Measurements from ENCODE around the gene ACSM6.

DNA sequence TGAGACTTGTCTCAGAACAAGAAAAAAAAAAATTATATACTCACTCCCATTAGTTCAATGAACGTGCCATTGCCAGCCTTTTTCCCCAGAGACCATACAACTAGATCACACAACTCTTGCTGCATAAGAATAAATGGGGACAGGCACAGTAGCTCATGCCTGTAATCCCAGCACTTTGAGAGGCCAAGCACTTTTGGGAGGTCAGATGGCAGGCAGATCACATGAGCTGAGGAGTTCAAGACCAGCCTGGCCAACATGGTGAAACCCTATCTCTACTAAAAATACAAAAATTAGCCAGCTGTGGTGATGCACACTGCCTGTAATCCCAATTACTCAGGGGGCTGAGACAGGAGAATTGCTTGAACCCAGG, 83.1 kb downstream of the ACSM6 start:
- TF ChIP-seq POLR2AphosphoS5 (IDR thresholded peaks at IDR 0.05): no peak
- TF ChIP-seq, protein P1, sequence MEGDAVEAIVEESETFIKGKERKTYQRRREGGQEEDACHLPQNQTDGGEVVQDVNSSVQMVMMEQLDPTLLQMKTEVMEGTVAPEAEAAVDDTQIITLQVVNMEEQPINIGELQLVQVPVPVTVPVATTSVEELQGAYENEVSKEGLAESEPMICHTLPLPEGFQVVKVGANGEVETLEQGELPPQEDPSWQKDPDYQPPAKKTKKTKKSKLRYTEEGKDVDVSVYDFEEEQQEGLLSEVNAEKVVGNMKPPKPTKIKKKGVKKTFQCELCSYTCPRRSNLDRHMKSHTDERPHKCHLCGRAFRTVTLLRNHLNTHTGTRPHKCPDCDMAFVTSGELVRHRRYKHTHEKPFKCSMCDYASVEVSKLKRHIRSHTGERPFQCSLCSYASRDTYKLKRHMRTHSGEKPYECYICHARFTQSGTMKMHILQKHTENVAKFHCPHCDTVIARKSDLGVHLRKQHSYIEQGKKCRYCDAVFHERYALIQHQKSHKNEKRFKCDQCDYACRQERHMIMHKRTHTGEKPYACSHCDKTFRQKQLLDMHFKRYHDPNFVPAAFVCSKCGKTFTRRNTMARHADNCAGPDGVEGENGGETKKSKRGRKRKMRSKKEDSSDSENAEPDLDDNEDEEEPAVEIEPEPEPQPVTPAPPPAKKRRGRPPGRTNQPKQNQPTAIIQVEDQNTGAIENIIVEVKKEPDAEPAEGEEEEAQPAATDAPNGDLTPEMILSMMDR (IDR thresholded peaks at IDR 0.05): no peak

All from breast epithelium (tissue), 3 donors.